ENCODE data around the gene NCKAP5.
A peak's percentile ranks its signal among the peaks of the same experiment; 100 is the strongest.

The NCKAP5 gene

DNA sequence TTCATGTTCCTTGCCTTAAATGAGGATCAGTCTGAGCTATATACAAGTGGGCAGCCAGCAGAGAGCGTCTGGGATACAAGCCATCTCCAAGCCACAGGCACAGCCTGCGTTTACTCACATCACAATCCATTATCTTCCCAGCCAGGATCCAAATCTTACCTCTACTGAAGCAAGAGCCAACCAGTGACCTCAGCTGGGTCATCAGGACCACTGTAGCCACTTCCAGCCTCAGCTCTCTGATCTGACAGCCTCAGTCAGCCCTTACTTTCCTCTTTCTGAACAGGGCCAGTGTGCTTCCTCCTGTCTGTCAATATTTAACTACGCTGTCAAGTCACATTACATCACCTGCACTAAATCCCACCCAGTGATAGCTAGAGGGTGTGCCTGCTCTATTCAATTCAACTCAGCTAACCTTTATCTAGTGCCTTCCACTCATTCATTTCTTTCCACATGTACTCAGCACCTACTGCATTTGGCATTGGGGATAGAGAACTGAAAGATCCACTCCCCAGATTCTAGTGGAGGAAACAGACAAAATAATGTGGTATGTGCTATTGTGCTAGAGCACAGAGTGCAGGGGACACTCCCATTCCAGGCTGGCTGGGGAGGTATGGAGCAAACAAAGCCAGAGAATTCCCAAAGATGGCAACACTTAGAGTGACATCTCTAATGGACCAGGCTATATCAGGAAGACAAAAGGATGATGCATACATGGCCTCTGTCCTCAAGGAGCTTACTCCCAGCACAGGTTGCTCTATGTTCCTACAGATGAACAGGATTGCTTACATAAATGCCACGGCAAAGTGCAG is 146.5 kb downstream of the NCKAP5 start:
- peak; percentile 28 for DNase-seq (ENCODE audit: low spot score)

GRCh38 chr2:133420788-133421187 is 147.5 kb downstream of the NCKAP5 start:
- no peak for DNase-seq (ENCODE audit: low spot score)

GRCh38 chr2:133418671-133419070 is 149.6 kb downstream of the NCKAP5 start:
- DNase-seq (ENCODE audit: low spot score): no peak

- DNase-seq (ENCODE audit: low spot score): no peak
Observed at GRCh38 chr2:133418021-133418420, 150.2 kb downstream of the NCKAP5 start.

DNA sequence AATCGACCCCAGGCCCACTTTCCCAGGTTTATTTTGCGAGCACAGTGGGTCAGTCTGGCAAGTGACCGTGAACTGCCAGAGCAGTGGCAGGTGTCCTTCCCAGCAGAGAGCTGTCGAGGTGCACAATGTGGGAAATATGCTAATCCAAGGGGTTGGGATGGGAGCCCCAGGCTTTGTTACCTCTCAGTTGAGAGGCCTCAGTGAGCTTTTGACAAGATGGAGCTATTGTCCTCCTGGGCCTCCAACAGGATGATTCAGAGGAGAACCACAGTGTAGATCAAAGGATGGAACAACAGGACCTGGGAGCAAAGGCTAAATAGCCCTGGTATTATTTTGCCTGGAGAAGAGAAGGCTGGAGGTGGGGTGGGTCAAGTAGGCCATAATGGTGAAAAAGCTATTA is 150.8 kb downstream of the NCKAP5 start:
- no peak for DNase-seq (ENCODE audit: low spot score)

GRCh38 chr2:133416736-133417135 is 151.5 kb downstream of the NCKAP5 start:
- DNase-seq (ENCODE audit: low spot score): no peak

- DNase-seq (ENCODE audit: low spot score): no peak
Observed at GRCh38 chr2:133416146-133416545, 152.1 kb downstream of the NCKAP5 start.

DNA sequence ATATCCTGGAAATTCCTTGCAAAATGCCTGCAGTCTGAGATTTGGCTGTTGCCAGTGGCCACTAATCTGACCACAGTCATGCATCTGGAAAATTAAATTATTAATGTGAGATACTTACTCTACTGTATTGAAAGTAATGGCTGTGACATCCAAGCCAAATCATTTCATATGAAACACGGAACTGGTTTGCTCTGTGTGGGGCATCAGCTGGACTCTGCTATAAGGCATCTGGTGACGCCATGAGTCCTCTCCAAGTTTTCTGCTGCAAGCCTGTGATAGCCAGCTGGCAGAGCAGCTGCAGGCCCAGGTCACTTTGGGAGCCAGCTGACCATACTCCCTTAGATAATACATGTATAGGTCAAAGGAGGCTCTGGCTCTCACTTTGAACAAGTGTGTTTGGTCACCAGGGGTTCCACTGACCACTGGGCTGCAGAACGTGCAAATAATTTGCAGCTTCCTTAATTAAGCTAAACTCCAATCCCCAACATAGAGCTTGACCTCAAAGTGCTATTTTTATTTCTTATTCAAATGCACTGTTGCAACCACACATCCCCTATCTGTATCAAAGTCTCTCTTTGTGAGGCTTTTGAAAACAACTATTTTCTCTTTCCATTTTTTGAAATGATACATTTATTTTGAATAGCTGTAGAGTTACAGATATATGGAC is 152.9 kb downstream of the NCKAP5 start:
- DNase-seq (ENCODE audit: low spot score): no peak

DNA sequence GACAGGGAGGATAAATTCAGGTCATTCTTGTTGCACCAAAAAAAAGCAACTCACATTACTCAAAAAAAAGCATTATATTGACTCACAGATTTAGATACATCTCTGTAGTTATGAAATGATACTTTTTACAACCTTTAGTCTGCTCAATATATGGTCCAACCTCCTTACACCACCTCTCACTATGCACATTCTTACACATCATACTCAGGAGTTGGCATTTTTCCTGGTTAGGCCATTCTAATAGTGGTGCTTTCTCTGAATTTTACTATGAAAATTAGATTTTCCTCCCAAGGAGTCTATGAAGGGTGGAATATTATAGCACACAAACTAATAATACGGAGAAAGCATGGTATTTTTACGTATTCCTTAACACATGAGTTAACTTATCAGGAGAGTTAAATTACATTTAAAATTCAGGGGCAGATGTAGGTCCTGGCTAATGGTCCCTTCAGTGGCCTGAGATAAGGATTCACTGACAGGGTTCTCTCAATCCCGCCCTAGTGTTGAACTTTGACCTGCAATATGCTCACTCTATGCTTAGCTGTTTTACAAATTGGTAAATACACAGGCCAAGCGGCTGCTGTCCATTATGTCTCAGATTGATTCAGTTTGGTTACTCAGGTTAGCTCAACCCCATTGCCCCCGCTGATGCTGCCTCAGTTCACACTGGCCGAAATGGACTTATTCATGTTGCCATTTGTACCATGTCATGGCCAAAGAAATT is 153.6 kb downstream of the NCKAP5 start:
- no peak for DNase-seq (ENCODE audit: low spot score)

DNA sequence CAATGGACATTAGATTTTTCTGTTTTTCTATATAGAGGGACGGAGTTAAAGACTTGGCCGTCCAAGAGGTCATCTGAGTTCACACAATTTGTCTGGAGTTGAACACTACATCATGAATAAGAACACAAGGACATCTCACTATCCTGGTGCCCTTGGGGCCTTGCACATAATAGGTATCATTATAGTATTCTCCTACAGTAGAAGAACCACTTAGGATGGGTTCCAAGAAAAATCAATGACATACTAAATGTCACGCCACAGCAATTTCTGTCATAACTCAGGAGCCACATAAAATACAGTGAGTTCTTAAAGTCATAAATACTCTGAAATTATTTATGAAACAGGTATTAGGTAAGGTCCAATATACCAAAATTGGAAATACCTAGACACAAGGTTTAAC is 154.4 kb downstream of the NCKAP5 start:
- no peak for DNase-seq (ENCODE audit: low spot score)

DNA sequence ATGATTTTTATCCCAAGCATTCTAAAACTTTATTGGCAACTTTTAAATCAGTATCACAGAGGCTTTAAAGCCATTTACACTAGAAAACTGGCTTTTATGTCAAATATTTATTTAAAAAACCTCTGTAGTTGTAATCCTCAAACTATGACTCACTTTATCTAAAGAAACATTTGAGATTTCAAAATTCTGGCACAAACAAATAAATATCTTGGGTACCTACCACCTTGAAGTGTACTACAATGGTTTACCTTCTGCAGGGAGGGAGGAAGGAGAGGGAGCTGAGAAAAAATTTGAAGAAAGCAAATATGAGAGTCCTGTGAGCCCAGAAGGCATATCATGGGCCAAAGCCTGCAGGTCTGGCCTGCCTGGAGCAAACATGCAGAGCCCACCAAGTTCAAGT is 155.6 kb downstream of the NCKAP5 start:
- DNase-seq (ENCODE audit: low spot score): no peak

DNA sequence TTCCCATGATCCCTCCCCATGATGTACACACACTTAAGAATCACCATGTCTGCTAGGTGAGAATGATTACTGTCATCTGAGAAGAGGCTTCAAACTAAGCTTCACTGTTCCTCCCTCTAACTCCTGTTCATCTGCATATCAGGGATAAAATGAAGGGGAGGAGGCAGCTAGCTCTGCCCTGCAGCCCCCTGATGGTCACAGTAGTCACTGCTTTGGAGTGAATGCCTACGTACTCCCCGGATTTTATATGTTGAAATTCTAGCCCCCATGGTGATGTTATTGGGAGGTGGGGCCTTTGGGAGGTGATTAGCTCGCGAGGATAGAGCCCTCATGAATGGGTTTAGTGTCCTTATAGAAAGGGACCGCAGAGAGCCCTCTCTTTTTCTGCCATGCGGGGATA is 156.4 kb downstream of the NCKAP5 start:
- no peak for DNase-seq (ENCODE audit: low spot score)

- no peak for DNase-seq (ENCODE audit: low spot score)
Observed at GRCh38 chr2:133411101-133411500, 157.2 kb downstream of the NCKAP5 start.

- DNase-seq (ENCODE audit: low spot score): no peak
Observed at GRCh38 chr2:133409581-133410285, 158.5 kb downstream of the NCKAP5 start.

GRCh38 chr2:133408671-133409070 is 159.6 kb downstream of the NCKAP5 start:
- DNase-seq (ENCODE audit: low spot score): no peak

GRCh38 chr2:133407341-133407740 is 160.9 kb downstream of the NCKAP5 start:
- no peak for DNase-seq (ENCODE audit: low spot score)

GRCh38 chr2:133405252-133405651 is 163.0 kb downstream of the NCKAP5 start:
- no peak for DNase-seq (ENCODE audit: low spot score)

DNA sequence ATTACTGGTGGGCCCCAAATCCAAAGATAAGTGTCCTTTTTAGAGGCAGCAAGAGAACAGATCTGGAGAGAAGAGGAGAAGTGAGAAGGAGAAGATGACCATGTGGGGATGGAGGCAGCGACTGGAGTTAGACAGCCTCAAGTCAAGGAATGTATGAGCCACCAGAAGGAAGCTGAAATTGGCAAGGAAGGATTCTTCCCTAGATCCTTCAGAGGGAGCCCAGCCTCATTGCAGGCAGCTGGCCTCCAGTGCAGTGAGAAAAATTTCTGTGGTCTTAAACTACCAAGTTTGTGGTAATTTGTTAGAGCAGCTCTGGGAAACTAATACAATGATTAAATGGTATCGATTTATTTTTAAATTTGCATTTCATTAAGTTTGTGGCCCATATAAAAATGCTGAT is 167.9 kb downstream of the NCKAP5 start:
- no peak for DNase-seq (ENCODE audit: low spot score)

- no peak for DNase-seq (ENCODE audit: low spot score)
Observed at GRCh38 chr2:133393895-133394294, 174.4 kb downstream of the NCKAP5 start.

DNA sequence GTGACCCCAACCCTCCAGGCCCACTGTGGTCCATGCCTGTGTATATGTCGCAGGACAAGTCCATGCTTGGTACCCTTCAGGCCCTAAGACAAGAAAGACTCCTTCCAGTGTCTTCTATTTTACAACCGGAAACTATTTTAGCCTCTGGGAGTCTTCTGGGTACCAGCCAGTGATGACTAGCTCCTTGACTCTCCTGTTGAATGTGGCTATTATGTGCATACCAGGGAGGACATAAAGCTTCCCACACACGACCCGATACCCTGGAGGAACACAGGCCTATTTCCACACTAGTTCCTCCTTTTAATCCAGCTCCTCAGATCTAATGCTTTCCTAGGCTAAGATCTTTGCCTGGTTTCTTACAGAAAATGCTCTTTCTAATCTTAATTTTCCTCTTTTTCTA is 178.1 kb downstream of the NCKAP5 start:
- DNase-seq (ENCODE audit: low spot score): no peak

GRCh38 chr2:133389569-133389968 is 178.7 kb downstream of the NCKAP5 start:
- no peak for DNase-seq (ENCODE audit: low spot score)

GRCh38 chr2:133382566-133382965 is 185.7 kb downstream of the NCKAP5 start:
- DNase-seq (ENCODE audit: low spot score): no peak

All from HuH-7.5 (cell line).